HG03196 (cell line): Measurements from ENCODE around the gene PRSS27.

Source experiments
- ATAC-seq: cut with Tn5 transposase; IDR thresholded peaks from one replicate; pipeline ENCODE4 v1.9.1; 2021; ENCODE audit not compliant: unreplicated experiment

PRSS27 gene

DNA sequence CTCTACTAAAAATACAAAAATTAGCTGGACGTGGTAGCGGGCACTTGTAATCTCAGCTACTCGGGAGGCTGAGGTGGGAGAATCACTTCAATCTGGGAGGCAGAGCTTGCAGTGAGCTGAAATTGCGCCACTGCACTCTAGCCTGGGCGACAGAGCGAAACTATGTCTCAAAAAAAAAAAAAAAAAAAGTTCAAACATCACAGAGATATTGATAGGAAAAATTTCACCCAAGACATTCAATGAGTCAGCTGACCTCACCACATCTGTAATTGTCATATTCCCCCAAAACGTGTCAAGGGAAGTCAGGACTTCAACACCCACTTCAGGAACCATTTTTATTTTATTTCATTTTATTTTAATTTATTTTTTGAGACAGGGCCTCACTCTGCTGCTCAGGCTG lies 8.0 kb upstream of the PRSS27 start:
- ATAC-seq, result no peak

DNA sequence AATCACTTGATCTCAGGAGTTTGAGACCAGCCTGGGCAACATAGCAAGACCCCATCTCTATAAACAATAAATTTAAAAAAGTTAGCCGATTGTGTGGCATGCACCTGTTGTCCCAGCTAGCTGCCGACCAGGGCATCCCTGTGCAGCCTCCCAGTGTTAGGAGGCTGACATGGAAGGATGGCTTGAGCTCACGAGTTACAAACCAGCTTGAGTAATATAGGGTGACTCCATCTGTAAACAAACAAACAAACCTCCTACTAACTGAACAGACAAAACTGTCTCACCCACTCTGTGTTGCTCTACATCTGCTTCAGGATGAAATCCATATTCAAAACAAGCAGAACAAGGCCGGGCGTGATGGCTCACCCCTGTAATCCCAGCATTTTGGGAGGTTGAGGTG lies 6.9 kb upstream of the PRSS27 start:
- no peak for ATAC-seq

- no peak for ATAC-seq
Measured at GRCh38 chr16:2724816-2725348, 4.9 kb upstream of the PRSS27 start.

DNA sequence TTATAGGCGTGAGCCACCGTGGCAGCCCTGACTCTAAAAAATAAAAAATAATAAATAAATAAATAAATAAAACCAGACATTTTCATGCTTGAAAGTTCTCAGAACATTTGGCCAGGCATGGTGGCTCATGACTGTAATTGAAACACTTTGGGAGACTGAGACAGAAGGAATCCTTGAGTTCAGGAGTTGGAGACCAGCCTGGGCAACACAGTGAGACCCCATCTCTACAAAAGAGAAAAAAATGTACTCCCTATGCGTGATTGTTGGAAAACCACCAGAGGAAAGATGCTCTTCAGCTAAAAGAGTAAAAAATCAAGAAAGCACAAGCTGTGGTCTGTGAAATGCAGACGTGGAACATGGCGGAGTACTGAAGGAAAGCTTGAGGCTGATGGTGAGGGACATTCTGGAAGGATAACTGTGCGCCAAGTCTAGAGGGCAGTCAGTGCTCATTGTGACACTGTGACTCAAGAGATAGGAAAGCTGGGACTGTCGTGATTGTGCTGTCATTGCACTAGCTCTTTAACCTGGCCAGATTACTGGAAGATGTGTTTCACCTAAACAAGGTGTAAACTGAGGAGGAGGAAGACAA lies 4.2 kb upstream of the PRSS27 start:
- ATAC-seq, result no peak

DNA sequence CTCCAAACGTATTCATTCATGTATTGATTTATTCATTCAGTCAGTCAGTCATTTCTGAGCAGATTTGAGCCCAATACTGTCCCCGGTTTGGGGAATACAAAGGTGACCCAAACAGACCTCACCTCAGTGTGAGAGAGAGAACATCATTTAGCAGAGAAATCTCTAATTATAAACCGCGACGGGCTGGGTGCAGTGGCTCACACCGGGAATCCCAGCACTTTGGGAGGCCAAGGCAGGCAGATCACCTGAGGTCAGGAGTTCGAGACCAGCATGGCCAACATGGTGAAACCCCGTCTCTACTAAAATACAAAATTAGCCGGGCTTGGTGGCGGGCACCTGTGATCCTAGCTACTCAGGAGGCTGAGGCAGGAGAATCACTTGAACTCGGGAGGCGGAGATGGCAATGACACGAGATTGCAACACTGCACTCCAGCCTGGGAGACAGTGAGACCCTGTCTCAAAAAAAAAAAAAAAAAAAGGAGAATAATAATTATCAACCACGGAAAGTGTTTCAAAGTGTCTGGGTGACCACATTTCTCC lies 1.7 kb upstream of the PRSS27 start:
- ATAC-seq, result peak; percentile 13

DNA sequence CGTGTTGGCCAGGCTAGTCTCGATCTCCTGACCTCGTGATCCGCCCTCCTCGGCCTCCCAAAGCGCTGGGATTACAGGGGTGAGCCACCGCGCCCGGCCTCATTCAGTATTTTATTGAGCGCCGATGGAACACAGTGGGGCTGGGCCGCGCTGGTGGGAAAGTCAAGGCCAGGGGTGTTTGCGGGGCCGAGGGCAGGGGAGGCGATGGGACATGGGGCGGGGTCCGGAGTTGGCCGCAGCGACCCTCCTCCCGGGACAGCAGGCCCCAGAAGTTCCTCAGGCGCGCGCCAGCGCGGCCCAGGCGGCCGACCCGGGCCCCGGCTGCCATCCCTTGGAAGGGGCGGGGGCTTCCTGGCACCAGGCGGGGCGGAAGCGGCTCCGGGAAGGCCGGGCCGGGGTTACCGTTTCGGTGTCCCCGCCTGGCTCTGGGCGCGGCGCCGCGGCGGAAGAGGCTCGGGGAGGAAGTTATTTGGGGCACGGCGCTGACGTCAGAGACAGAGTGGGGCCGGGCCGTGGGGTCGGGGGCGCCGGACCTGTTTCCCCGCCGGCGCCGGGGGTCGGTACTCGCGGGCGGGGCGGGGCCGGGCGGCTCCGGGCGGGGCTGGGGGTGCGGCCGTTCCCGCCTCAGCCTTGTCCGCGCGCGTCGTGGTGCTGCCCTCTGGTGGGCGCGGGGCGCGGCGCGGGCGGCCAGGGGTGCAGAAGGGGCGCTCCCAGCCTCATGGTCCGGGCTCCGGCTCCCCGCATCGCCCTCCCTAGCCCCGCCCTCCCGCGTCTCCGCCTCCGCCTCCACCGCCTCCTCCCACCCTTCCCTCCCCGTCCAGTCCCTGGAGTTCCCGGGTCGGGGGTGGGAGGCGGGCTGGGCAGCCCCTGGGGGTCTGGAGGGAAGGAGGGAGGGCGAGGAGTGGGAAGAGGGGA lies 952 bp upstream of the PRSS27 start:
- peak; percentile 64 for ATAC-seq

- ATAC-seq, result no peak
Measured at GRCh38 chr16:2719328-2720063, 528 bp downstream of the PRSS27 start.

- ATAC-seq, result no peak
Measured at GRCh38 chr16:2717383-2718263, 2.4 kb downstream of the PRSS27 start.

DNA sequence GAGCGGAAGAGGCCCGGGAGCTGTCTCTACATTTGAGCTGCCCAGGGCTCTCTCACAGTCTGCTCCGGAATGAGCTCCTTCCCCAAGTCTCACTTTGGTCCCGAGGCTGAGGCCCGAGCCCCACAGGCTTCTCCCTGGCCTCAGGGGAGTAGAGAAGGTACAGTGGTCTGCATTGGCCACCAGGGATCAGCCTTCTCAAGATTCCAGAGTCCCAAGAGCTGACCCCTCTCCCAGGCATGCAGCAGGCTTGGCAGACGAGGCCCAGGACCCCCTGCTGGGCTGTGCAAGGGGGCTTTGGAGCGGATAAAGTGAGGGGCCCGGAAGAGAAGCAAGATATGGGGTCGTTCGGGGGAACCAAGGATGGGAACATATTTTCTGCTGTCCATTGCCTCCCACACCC lies 3.1 kb downstream of the PRSS27 start:
- no peak for ATAC-seq

DNA sequence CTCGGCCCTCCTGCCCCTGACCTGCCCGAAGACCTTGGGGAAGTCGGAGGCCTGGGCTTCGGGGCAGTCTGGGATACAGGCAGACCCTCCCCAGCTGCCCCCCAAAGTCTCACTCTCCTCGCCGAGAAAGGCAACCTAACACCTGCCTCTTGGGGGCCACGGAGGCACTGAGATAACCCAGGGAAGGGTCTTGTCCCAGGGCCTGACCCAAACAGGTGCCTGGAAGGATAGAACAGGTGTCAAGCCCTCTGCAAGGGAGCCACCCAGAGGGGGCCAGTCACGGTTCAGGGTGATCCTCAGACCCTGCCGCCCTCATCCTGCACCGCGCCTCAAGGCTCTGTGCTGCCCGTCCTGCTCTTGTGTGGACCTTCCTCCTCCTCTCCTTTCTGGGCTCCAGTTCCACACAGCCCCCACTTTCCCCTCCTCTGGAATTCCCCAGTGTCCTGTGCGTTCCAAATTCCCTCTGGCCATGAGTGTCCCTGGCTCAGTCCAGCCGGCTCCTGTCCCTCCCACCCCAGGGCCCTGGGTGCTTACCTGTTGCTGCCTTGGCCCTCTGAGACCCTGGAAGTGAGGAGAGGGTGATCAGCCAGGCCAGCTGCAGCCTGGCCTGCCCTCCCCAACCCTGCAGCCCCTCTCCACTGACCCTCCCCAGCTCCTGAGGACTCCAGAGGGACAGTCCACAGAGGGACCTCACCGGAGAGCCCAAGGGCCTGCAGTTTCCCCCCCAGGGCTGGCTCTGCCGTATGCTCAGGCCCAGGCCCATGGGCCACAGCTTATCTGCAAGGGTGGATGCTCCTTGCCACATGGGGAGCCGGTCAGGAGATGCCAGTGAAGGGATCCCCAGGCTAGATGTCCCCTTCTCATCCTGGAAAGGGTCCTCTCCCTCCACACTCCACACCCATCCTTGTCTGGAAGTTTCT lies 3.8 kb downstream of the PRSS27 start:
- no peak for ATAC-seq

DNA sequence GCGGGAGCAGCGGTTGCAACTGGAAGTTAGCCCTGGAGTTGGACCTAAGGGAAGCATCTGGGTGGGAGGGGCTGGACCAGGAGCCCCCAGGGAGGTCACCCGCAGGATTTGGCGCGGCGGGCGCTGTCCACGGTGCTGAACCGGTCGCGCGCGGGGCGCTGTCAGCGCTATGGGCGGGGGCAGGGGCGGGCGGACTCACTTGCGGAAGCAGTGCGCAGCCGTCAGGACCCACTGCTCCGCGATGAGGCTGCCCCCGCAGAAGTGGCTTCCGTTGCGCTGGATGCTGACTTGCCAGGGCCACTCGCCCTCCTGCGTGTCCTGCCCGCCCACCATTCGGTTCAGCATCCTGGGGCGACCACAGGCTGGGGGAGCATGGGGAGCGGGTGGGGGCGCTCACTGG lies 4.5 kb downstream of the PRSS27 start:
- no peak for ATAC-seq

DNA sequence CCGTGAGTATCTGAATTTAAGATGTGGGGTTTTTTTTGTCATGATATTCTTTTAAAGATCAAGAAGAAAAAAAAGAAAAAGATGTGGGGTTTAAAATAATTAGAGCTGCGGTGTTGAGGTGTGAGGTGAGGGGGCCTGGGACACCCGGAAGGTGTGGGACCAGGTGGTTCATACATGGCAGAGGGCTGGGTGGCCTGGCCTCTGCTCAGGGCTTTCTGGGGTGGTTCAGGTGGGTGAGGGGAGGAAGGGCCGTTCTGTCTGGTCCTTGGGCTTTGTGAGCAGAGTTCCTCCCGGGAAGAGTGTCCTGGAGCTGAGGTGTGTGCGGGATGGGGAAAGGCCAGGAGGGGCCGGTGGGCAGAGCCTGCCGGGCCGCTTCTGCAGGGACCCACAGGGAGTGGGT lies 5.0 kb downstream of the PRSS27 start:
- no peak for ATAC-seq

DNA sequence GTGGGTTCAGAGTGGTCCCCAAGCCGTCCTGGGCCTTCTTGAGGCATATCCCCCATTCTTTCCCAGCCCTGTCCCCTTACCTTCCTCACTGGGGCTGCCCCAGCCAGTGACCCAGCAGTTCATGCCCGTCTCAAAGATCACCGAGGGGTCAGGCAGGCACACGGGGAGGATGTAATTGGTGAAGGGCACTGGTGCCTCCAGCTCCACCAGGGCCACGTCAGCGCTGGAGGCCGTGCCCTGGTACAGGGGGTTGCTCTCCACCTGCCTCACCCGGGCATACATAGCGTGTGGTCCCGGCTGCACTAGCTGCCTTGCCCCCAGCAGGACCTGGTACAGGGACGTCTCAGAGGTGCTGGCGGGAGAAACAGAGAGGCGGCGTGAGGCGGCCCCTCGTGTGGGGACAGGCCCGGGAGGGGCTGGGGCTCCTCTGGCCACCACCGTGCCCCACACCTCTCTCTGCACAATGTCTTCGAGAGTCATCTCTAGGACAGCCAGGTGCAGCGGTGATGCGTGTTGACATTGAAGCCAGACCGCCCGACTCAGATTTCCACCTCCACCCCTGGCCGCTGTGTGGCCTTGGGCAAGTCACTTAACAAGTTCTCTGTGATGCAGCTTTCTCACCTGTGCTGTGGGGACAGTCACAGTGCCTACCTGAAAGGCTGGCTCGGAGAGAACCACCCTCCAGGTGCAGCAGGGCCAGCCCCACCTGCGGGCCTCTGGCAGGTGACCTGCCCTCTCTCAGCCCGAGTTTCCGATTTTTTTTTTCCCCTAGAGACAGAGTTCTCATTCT lies 5.8 kb downstream of the PRSS27 start:
- no peak for ATAC-seq

DNA sequence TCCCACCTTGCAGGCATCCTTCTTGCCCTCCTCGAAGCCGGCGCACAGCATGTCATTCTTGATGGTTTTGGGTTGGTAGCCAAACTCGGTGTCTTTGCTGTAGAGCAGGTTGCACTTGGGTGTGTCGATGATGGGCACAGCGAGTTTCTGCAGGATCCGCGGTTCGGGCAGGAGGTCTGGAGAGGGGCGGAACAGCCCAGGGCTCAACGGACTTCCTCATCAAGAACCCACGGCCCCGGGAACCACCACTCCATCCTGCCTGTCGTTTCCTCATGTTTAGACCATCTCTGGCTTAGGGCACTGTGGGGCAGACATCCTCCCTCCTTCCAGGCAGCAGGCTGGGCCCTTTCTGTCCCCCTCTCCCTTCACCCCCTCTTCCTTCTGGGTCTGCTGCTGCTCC lies 6.5 kb downstream of the PRSS27 start:
- no peak for ATAC-seq

GRCh38 chr16:2712546-2712945 lies 7.5 kb downstream of the PRSS27 start:
- ATAC-seq, result no peak

DNA sequence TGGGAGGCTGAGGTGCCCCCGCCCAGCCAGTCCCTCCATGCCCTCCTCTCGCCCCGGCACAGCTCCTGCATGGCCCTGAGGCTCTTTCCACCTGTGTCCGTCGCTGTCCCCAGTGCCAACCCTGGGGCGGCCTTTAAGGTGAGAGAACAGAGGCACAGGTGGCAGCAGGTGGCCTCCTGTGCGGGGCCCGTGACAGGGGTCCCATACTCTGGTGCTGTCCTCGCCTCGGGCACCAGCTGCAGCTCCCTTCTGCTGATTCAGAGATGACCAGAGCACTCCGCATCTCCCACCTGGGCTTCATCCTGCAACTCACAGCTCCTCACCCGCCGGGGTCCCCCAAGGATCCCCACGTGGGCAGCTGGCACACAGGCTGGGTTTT lies 8.0 kb downstream of the PRSS27 start:
- no peak for ATAC-seq

GRCh38 chr16:2711370-2712062 lies 8.5 kb downstream of the PRSS27 start:
- ATAC-seq, result no peak

DNA sequence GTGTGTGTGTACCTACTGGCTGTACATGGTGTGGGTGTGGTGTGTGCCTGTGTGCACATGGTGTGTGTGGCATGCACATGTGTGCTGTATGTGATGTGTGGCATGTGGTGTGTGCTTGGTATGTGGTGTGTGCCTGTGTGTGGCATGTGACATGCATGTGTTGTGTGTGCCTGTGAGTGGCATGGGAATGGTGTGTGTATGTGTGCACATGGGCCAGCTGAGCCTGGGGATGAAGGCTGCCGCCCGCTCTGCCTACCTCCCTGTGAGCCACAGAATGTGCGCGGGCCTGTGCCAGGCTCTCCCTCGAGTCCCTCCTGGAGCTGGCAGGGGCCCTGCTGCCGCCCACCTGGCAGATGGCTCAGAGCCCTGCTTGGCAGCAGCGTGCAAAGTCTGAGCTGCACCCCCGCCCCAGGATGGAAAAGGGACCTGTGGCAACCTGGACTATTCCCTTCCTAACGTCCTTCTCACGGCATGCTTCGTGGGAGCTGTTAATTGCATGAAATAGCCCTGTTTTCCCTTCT lies 9.3 kb downstream of the PRSS27 start:
- no peak for ATAC-seq
